Measurements from ENCODE around the gene TMX2. TPM values are rescaled to one million over a fixed set of nuclear protein-coding genes. Genes with fewer than 3 reads are reported as not detected.
A peak's percentile ranks its signal among the peaks of the same experiment; 100 is the strongest.

TMX2 gene
- total and polyA plus RNA-seq, 10 of the 15 experiments (the other 5 are each of a cell fraction or from before 2014, with no cell fraction given): 64.3 to 134 (median 91.6) TPM

GRCh38 chr11:57741132-57742086 is 29.0 kb downstream of the TMX2 start, which contains the start of gene SELENOH (continued):
- TF ChIP-seq MTA3 (IDR thresholded peaks at IDR 0.05; ENCODE audit: borderline replicate concordance, low read length) (peak; percentile 30; the same call in 1 of the 2 replicates), SKIL (IDR thresholded peaks at IDR 0.05; ENCODE audit: low read depth, poor library complexity, severe bottlenecking) (peak; percentile 65), SMAD5 (IDR thresholded peaks at IDR 0.05; ENCODE audit: low read depth) (peak; percentile 70; the same call in 1 of the 2 replicates), MYC (IDR thresholded peaks at IDR 0.05; ENCODE audit: insufficient read depth, insufficient read length, insufficient replicate concordance, low read length, severe bottlenecking) (peak; percentile 93), SMARCA5 (IDR thresholded peaks at IDR 0.05) (peak; percentile 91; the same call in 1 of the 2 replicates), CBX3 (IDR thresholded peaks at IDR 0.05; ENCODE audit: borderline replicate concordance, low read depth) (no peak), HSF1 (IDR thresholded peaks at IDR 0.05; ENCODE audit: low read depth, low read length) (0 out of 2 replicates have a peak, but pooled peaks have one; percentile 57), PML (IDR thresholded peaks at IDR 0.05; ENCODE audit: low read length) (peak; percentile 94), FOS (IDR thresholded peaks at IDR 0.05; ENCODE audit: borderline replicate concordance, extremely low read depth, insufficient read length) (no peak), NKRF (conservative IDR thresholded peaks at IDR 0.05) (peak; percentile 57), ELK1 (IDR thresholded peaks at IDR 0.05; ENCODE audit: low read depth, low read length) (peak; percentile 71; the same call in 1 of the 2 replicates), PAX8 (IDR thresholded peaks at IDR 0.05) (no peak), ZBTB11 (CRISPR knock-in tag; IDR thresholded peaks at IDR 0.05) (peak; percentile 95), STAT3 (IDR thresholded peaks at IDR 0.05; ENCODE audit: low read depth, low read length) (no peak)
